Measurements from ENCODE around the gene DLEC1. TPM values are rescaled to one million over a fixed set of nuclear protein-coding genes. Genes with fewer than 3 reads are reported as not detected.
A peak's percentile ranks its signal among the peaks of the same experiment; 100 is the strongest.

Gene DLEC1
- polyA plus RNA-seq, 4 donors: 0.19 to 1.5 (median 0.85) TPM

GRCh38 chr3:38017445-38018295, 21.3 kb upstream of the DLEC1 start:
- DNase-seq: no peak
- Histone ChIP-seq H3K4me3 (ENCODE audit: low read depth in 1 of 3, low read length in 3 of 3) (no peak overlapping the region), H3K27ac (ENCODE audit: low read depth in 1 of 3, low read length in 2 of 3) (no peak overlapping the region), H3K36me3 (ENCODE audit: control insufficient read depth in 3 of 3, insufficient read depth in 2 of 3, low read depth in 1 of 3, low read length in 3 of 3) (peaks cover 2 to 51% (median 7%) of the 10 kb centered on the region in 3 donors), H3K9me3 (ENCODE audit: control insufficient read depth in 2 of 2, insufficient read depth in 1 of 2, low read depth in 1 of 2, low read length in 1 of 2) (peaks cover 0 to 6% of the 10 kb centered on the region in 2 donors), H3K4me1 (ENCODE audit: control insufficient read depth in 3 of 3, insufficient read depth in 2 of 3, low read depth in 1 of 3, low read length in 2 of 3) (peaks cover 0 to 13% (median 0%) of the 10 kb centered on the region in 3 donors), H3K27me3 (ENCODE audit: control insufficient read depth in 3 of 3, insufficient read depth in 3 of 3, low read length in 3 of 3) (no peaks in the 10 kb centered on the region)
- FAIRE-seq: no peak
- WGBS, 3 donors: 85 to 90% (median 89%) methylated on average over 8 to 9 of the region's 9 CpGs

GRCh38 chr3:38018296-38019266, 20.4 kb upstream of the DLEC1 start:
- Histone ChIP-seq H3K4me1 (ENCODE audit: control insufficient read depth in 3 of 3, insufficient read depth in 2 of 3, low read depth in 1 of 3, low read length in 2 of 3) (peaks cover 0 to 15% (median 0%) of the 10 kb centered on the region in 3 donors), H3K4me3 (ENCODE audit: low read depth in 1 of 3, low read length in 3 of 3) (no peak overlapping the region), H3K27me3 (ENCODE audit: control insufficient read depth in 3 of 3, insufficient read depth in 3 of 3, low read length in 3 of 3) (no peaks in the 10 kb centered on the region), H3K27ac (ENCODE audit: low read depth in 1 of 3, low read length in 2 of 3) (no peak overlapping the region), H3K9me3 (ENCODE audit: control insufficient read depth in 2 of 2, insufficient read depth in 1 of 2, low read depth in 1 of 2, low read length in 1 of 2) (peaks cover 0 to 6% of the 10 kb centered on the region in 2 donors), H3K36me3 (ENCODE audit: control insufficient read depth in 3 of 3, insufficient read depth in 2 of 3, low read depth in 1 of 3, low read length in 3 of 3) (peaks cover 2 to 51% (median 7%) of the 10 kb centered on the region in 3 donors)
- 87 to 92% (median 91%) methylated on average over 13 of the region's 13 CpGs for WGBS, 3 donors
- FAIRE-seq: no peak
- DNase-seq: no peak

GRCh38 chr3:38019658-38020341, 19.2 kb upstream of the DLEC1 start:
- 71 to 85% (median 79%) methylated on average over 10 of the region's 10 CpGs for WGBS, 3 donors
- DNase-seq: peak in 1 of 2 donors; percentile 22
- no peak for FAIRE-seq
- Histone ChIP-seq H3K4me3 (ENCODE audit: low read depth in 1 of 3, low read length in 3 of 3) (no peak overlapping the region), H3K27me3 (ENCODE audit: control insufficient read depth in 3 of 3, insufficient read depth in 3 of 3, low read length in 3 of 3) (no peaks in the 10 kb centered on the region), H3K27ac (ENCODE audit: low read depth in 1 of 3, low read length in 2 of 3) (no peak overlapping the region), H3K4me1 (ENCODE audit: control insufficient read depth in 3 of 3, insufficient read depth in 2 of 3, low read depth in 1 of 3, low read length in 2 of 3) (peaks cover 0 to 15% (median 0%) of the 10 kb centered on the region in 3 donors), H3K9me3 (ENCODE audit: control insufficient read depth in 2 of 2, insufficient read depth in 1 of 2, low read depth in 1 of 2, low read length in 1 of 2) (peaks cover 0 to 6% of the 10 kb centered on the region in 2 donors), H3K36me3 (ENCODE audit: control insufficient read depth in 3 of 3, insufficient read depth in 2 of 3, low read depth in 1 of 3, low read length in 3 of 3) (peaks cover 2 to 51% (median 7%) of the 10 kb centered on the region in 3 donors)

- WGBS, 3 donors: 62 to 81% (median 73%) methylated on average over 3 of the region's 3 CpGs
- Histone ChIP-seq H3K27me3 (ENCODE audit: control insufficient read depth in 3 of 3, insufficient read depth in 3 of 3, low read length in 3 of 3) (no peaks in the 10 kb centered on the region), H3K36me3 (ENCODE audit: control insufficient read depth in 3 of 3, insufficient read depth in 2 of 3, low read depth in 1 of 3, low read length in 3 of 3) (peaks cover 2 to 51% (median 7%) of the 10 kb centered on the region in 3 donors), H3K27ac (ENCODE audit: low read depth in 1 of 3, low read length in 2 of 3) (no peak overlapping the region), H3K4me3 (ENCODE audit: low read depth in 1 of 3, low read length in 3 of 3) (no peak overlapping the region), H3K9me3 (ENCODE audit: control insufficient read depth in 2 of 2, insufficient read depth in 1 of 2, low read depth in 1 of 2, low read length in 1 of 2) (peaks cover 0 to 6% of the 10 kb centered on the region in 2 donors), H3K4me1 (ENCODE audit: control insufficient read depth in 3 of 3, insufficient read depth in 2 of 3, low read depth in 1 of 3, low read length in 2 of 3) (peaks cover 0 to 17% (median 0%) of the 10 kb centered on the region in 3 donors)
- FAIRE-seq (no peak), DNase-seq (no peak)
These were observed 18.7 kb upstream of the DLEC1 start for GRCh38 chr3:38020342-38020726.

GRCh38 chr3:38021196-38021595, 17.8 kb upstream of the DLEC1 start:
- 83 to 97% (median 87%) methylated on average over 4 of the region's 4 CpGs for WGBS, 3 donors
- H3K27ac ChIP-seq (ENCODE audit: low read depth in 1 of 3, low read length in 2 of 3): no peak overlapping the region
- H3K27me3 ChIP-seq (ENCODE audit: control insufficient read depth in 3 of 3, insufficient read depth in 3 of 3, low read length in 3 of 3): no peaks in the 10 kb centered on the region
- FAIRE-seq (no peak), DNase-seq (no peak)
- H3K36me3 ChIP-seq (ENCODE audit: control insufficient read depth in 3 of 3, insufficient read depth in 2 of 3, low read depth in 1 of 3, low read length in 3 of 3): peaks cover 0 to 44% (median 4%) of the 10 kb centered on the region in 3 donors
- no peak overlapping the region for H3K4me3 ChIP-seq (ENCODE audit: low read depth in 1 of 3, low read length in 3 of 3)
- H3K9me3 ChIP-seq (ENCODE audit: control insufficient read depth in 2 of 2, insufficient read depth in 1 of 2, low read depth in 1 of 2, low read length in 1 of 2): peaks cover 0 to 2% of the 10 kb centered on the region in 2 donors
- H3K4me1 ChIP-seq (ENCODE audit: control insufficient read depth in 3 of 3, insufficient read depth in 2 of 3, low read depth in 1 of 3, low read length in 2 of 3): peaks cover 0 to 21% (median 0%) of the 10 kb centered on the region in 3 donors

- Histone ChIP-seq H3K36me3 (ENCODE audit: control insufficient read depth in 3 of 3, insufficient read depth in 2 of 3, low read depth in 1 of 3, low read length in 3 of 3) (peaks cover 0 to 33% (median 4%) of the 10 kb centered on the region in 3 donors), H3K4me3 (ENCODE audit: low read depth in 1 of 3, low read length in 3 of 3) (no peak overlapping the region), H3K9me3 (ENCODE audit: control insufficient read depth in 2 of 2, insufficient read depth in 1 of 2, low read depth in 1 of 2, low read length in 1 of 2) (no peaks in the 10 kb centered on the region), H3K4me1 (ENCODE audit: control insufficient read depth in 3 of 3, insufficient read depth in 2 of 3, low read depth in 1 of 3, low read length in 2 of 3) (peaks cover 0 to 16% (median 0%) of the 10 kb centered on the region in 3 donors), H3K27ac (ENCODE audit: low read depth in 1 of 3, low read length in 2 of 3) (no peak overlapping the region), H3K27me3 (ENCODE audit: control insufficient read depth in 3 of 3, insufficient read depth in 3 of 3, low read length in 3 of 3) (no peaks in the 10 kb centered on the region)
- WGBS, 3 donors: 55 to 74% (median 56%) methylated on average over 3 of the region's 3 CpGs
- DNase-seq (no peak), FAIRE-seq (no peak)
These were observed 16.7 kb upstream of the DLEC1 start for GRCh38 chr3:38022301-38022700.

GRCh38 chr3:38022896-38023709, 15.9 kb upstream of the DLEC1 start:
- peaks cover 0 to 25% (median 4%) of the 10 kb centered on the region in 3 donors for H3K36me3 ChIP-seq (ENCODE audit: control insufficient read depth in 3 of 3, insufficient read depth in 2 of 3, low read depth in 1 of 3, low read length in 3 of 3)
- DNase-seq (peak in 1 of 2 donors; percentile 11), FAIRE-seq (no peak)
- peak overlapping the region in 1 of 3 donors; percentile 65 for H3K4me3 ChIP-seq (ENCODE audit: low read depth in 1 of 3, low read length in 3 of 3)
- 80 to 84% (median 81%) methylated on average over 6 of the region's 6 CpGs for WGBS, 3 donors
- peak overlapping the region in 2 of 3 donors; percentile 13 to 97 for H3K27ac ChIP-seq (ENCODE audit: low read depth in 1 of 3, low read length in 2 of 3)
- no peaks in the 10 kb centered on the region for H3K9me3 ChIP-seq (ENCODE audit: control insufficient read depth in 2 of 2, insufficient read depth in 1 of 2, low read depth in 1 of 2, low read length in 1 of 2)
- H3K27me3 ChIP-seq (ENCODE audit: control insufficient read depth in 3 of 3, insufficient read depth in 3 of 3, low read length in 3 of 3): peaks cover 0 to 1% (median 0%) of the 10 kb centered on the region in 3 donors
- peaks cover 0 to 10% (median 0%) of the 10 kb centered on the region in 3 donors for H3K4me1 ChIP-seq (ENCODE audit: control insufficient read depth in 3 of 3, insufficient read depth in 2 of 3, low read depth in 1 of 3, low read length in 2 of 3)
